ENCODE data around the gene KRT31.

The KRT31 gene

GRCh38 chr17:41393826-41394225 is 3.6 kb downstream of the KRT31 start:
- DNase-seq (ENCODE audit: low read depth) = no peak
- no peak for TF ChIP-seq CTCF (IDR thresholded peaks at IDR 0.05; ENCODE audit: low read depth, low read length, missing control alignments)
- in situ Hi-C loops (cut with HindIII; ENCODE audit: low sequenced_read_pairs) = no loop called here
- no peak overlapping the region for H3K4me3 ChIP-seq (ENCODE audit: low read depth, low read length)

- no peak for DNase-seq (ENCODE audit: low read depth)
These were observed 4.1 kb downstream of the KRT31 start for GRCh38 chr17:41393294-41393693.

GRCh38 chr17:41392278-41392677 is 5.1 kb downstream of the KRT31 start:
- no peak for TF ChIP-seq CTCF (IDR thresholded peaks at IDR 0.05; ENCODE audit: low read depth, low read length, missing control alignments)
- H3K4me3 ChIP-seq (ENCODE audit: low read depth, low read length) = no peak overlapping the region
- DNase-seq (ENCODE audit: low read depth) = no peak
- in situ Hi-C loops (cut with HindIII; ENCODE audit: low sequenced_read_pairs) = no loop called here

More at GRCh38 chr17:41393294-41393693, 4.1 kb downstream of the KRT31 start:
- no peak overlapping the region for H3K4me3 ChIP-seq (ENCODE audit: low read depth, low read length)
- TF ChIP-seq CTCF (IDR thresholded peaks at IDR 0.05; ENCODE audit: low read depth, low read length, missing control alignments) = no peak
- in situ Hi-C loops (cut with HindIII; ENCODE audit: low sequenced_read_pairs) = no loop called here

- no peak for DNase-seq (ENCODE audit: low read depth)
- in situ Hi-C loops (cut with HindIII; ENCODE audit: low sequenced_read_pairs) = no loop called here
- TF ChIP-seq CTCF (IDR thresholded peaks at IDR 0.05; ENCODE audit: low read depth, low read length, missing control alignments) = no peak
- H3K4me3 ChIP-seq (ENCODE audit: low read depth, low read length) = no peak overlapping the region
These were observed 5.9 kb downstream of the KRT31 start for GRCh38 chr17:41391535-41391934.

- no peak for DNase-seq (ENCODE audit: low read depth)
- no peak for TF ChIP-seq CTCF (IDR thresholded peaks at IDR 0.05; ENCODE audit: low read depth, low read length, missing control alignments)
- in situ Hi-C loops (cut with HindIII; ENCODE audit: low sequenced_read_pairs) = no loop called here
- H3K4me3 ChIP-seq (ENCODE audit: low read depth, low read length) = no peak overlapping the region
These were observed 6.9 kb downstream of the KRT31 start for GRCh38 chr17:41390411-41390938.

GRCh38 chr17:41387670-41388069 is 9.7 kb downstream of the KRT31 start:
- DNase-seq (ENCODE audit: low read depth) = no peak
- in situ Hi-C loops (cut with HindIII; ENCODE audit: low sequenced_read_pairs) = no loop called here
- H3K4me3 ChIP-seq (ENCODE audit: low read depth, low read length) = no peak overlapping the region
- no peak for TF ChIP-seq CTCF (IDR thresholded peaks at IDR 0.05; ENCODE audit: low read depth, low read length, missing control alignments)

GRCh38 chr17:41386227-41386626 is 11.2 kb downstream of the KRT31 start:
- no peak for TF ChIP-seq CTCF (IDR thresholded peaks at IDR 0.05; ENCODE audit: low read depth, low read length, missing control alignments)
- no peak for DNase-seq (ENCODE audit: low read depth)
- in situ Hi-C loops (cut with HindIII; ENCODE audit: low sequenced_read_pairs) = no loop called here
- no peak overlapping the region for H3K4me3 ChIP-seq (ENCODE audit: low read depth, low read length)
